ENCODE results near the gene ZNF831.

The ZNF831 gene

DNA sequence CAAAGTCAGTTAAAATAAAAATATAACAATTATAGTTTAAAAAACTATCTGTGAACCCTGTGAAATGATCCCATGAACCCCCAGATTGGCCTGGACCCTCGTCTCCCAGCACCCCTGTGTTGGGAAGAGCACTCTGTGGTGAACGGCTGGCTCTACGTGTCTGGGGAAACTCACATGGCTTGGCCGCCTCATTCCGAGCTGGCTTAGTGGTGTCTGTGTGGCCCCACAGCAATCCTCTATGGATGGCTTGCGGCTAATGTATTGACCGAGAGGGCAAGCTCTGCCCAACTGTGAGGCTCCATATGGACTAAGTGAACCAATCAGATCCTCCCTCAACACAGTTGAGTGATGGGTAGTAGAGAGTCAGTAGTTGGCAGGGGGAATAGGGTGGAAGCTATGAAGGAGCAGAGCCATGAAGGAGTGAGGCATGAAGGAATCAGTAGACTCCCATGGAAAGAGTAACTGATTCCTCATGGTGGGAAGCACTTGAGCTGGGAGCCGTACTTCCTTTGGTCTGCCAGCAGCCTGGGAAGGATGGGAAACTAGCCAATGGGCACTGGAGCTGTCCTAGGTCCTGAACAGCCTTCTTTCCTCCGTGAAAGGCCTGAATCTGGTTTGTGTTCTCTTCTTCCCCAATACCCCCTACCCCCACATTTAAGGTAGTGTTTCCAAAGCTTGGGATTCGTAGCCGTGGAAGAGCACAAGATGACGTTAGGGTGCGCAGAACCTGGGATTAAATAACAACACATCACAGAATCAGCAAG, 21.6 kb upstream of the ZNF831 start:
- no peak for DNase-seq (ENCODE audit: low spot score)

DNA sequence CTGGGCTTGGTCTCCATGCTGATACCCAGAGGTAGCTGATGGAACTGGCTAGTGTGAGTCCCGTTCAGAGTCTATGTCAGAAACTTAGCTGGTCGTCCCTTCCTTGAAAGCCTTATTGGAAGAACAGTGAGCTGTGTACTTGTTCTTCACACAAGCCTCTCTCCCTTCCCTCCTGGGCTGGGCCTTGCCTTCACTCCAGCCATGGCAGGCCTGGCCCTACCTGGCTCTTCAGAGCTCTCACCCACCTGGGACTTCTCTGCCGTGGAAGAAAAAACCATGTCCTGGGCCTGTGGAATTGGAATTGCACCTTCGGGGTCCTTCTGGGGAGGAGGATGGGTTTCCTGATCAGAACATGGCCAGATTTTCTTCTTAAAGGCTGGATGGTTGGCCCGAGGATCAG, 20.3 kb upstream of the ZNF831 start:
- no peak for DNase-seq (ENCODE audit: low spot score)

DNA sequence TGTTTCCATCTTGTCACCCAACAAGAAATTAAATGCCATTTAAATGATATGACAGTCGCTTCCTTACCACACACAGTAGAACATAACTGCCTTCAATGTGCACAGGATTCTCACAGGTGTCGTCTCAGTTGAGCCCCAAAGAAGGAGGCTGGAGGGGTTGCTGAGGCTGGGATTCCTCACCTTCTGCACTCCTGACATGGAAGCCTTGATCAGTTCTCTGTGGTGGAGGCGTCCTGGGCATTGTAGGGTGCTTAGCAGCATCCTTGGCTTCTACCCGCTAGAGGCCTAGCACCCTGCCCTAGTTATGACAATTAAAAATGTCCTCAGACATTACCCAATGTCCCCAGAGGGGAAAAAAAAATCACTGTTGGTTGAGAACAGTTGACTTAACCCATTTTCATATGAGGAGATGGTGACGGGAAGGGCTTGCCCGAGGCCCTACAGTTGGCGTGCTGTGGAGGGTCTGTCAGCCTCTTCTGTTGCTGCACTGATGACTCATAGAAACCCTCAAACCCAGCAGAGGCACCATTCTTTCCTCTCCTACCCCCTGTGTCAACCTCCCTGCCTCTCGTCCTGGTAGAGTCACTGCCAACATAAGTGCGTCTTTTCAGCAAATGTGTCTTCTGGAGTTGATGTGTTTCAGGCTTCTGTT, 19.3 kb upstream of the ZNF831 start:
- no peak for DNase-seq (ENCODE audit: low spot score)

DNA sequence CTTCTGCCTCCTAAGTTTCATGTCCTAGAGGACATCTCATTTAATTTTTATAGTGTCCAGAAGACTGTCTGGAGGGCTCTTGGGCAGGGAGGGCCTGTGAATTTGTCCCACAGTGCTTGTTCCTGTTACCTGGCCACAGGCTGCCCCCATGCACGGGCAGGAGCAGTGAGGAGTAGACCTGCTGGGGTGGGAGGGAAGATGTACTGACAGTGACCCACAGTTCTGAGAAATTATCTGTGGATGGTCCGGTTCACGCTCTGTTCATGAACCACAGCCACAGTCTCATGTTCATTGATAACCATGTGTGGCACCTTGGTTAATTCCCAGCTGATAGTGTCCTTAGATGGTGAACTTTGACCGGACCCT, 18.8 kb upstream of the ZNF831 start:
- no peak for DNase-seq (ENCODE audit: low spot score)

DNA sequence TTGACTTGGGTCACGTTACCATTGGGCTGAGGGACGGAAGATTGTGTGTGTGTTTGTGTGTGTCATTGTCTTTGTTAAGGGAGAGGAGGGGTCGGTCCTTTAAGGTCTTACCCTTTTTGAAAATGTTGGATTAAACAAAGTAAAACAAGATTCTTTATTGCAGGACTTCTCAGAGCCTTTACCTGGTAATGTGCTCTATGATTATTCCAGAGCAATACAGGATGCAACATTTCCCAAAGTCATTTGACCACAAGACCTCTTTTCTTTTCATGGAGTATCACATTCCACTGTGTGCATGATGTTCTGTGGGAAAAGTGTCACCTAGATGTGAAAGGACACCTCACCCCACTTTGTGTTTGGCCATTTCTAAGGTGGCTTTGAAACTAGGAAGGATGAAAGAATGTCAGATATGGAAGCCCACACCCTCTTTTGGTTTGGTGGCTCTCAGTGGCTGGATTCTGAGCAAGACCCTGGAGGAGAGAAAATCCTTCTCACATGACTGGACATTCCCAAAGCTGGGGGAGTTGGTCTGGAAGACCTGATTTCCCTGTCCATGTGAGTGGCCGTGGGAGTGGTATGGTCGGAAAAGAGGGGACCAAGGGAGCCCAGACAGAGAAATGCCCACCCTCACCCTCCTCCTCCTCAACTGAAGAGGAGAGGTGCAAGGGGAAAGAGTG, 18.2 kb upstream of the ZNF831 start:
- DNase-seq (ENCODE audit: low spot score), result no peak

DNA sequence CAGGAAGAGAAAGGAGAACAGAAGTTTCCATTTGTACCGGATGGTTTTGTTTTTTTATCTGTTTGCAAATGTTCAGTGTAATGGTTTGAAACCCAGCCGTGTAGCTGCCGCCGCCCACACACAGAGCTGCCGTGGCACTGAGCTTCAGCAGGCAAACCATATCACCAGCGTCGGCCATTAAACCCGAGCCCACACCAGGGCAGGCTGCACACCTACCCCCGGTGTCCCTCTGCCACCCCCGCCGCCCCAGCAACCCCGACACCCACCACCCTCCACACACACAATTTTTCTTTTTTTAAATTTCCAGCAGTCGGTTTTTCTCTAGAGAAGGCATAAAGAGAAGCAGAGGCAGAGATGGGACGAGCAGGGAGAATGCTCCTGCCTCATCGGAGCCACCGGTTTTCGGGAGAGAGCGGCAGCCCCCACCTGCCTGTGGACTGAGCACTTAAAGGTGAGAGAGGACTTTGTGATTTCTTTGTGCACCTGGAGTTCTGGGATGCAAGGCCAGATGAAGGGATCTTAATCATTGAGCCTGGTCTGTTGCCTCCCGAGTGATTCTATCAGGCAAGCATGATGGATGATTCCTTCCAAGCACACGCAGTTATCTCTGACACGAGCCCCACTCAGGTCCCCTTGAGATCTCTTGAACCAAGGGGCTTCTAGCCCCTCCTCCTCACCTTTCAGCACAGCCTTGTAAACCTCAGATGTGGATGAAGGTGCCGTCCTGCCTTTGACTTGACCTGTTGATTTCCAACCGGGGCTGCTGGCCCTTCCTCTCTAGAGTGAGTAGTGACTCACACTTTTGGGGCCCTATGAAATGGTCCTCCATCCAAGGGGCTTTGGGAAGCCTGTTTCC, 17.5 kb upstream of the ZNF831 start:
- DNase-seq (ENCODE audit: low spot score), result no peak

DNA sequence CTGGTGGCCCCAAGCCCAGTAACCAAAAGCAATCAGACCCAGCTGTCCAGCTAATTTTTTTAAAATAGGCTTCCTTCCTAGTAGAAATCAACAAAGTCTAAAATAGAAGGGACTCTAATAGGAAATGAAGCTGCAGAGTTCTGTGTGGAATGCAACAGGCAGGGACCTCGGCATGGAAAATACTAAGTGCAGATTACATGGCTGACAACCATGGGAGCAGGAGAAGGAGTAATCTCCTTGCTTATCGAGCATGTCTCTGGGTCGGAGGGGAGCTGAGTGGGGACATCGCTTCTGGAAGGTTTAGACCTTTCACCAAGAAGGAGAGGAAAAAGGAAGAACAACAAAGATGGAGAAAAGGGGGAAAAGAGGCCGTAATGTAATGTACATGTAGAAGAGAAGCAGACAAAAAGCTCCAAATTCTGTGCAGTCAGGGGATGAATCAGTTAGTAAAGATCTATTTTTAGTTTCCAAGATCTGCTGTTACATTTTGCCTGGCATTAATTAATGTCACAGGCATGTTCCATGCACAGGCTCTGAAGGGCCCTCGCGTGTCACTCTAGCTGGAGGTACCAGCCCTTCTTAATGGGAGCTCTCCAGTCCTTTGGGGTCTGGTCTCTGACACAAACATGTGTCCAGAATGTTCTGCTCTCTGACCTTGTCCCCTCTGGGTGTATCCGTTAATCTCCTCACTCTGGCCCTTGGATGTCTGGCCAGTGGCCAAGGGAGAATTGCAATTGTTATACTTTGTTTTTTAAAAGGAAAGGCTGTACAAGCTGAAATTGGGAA, 16.6 kb upstream of the ZNF831 start:
- DNase-seq (ENCODE audit: low spot score), result no peak

DNA sequence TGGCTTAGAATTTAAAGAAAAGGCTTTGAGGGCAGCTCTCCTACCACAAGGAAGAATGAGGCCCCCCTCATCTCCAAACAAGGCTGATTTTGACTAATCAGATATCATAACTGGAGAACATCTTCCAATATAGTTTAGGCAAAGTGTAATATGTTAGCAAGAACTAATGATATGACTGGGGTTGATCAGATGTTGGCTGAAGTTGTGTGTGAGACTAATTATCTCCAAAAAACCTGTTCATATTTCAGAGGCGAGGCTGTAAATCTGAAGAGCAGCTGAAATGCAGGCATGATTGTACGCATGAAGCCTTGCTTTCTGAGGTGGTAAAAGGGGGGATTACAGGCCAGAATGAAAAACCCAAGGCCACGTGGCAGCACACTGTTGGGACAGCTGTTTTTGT, 16.0 kb upstream of the ZNF831 start:
- no peak for DNase-seq (ENCODE audit: low spot score)

DNA sequence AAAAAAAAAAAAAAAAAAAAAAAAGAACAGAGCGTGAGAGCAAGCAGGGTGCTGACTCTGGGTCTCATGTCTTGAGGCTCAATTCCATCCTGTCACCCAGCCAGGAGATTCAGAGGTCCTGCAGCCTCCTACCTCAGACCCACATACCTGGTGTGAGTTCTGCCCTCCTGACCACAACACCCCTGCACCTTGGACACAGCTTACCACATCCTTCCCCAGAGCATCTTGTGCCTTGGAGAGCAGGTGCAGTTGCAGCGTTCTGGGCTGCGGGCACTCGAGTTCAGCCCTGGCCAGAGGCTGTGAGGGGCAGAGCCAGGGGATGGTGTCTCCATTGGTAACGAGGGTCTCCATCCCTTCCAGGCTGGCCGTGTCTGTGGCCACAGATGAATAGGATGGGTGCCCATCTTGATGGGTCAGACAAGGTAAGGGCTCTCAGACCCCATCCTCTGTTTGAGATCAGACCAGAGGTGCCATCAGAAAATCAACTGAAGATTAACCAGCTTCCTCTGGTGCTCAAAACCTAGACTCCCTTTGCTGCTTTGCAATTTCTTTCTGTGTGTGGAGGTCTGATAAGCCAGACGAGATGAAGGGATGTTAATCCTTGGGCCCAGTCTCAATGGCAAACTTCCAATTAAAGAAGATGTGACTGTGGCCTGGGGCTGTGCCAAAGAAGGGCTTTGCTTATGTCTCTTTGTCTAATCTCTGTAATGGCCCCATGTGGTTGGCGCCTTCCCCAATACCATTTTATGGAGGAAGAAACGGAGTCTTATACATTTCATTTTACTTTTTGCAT, 14.7 kb upstream of the ZNF831 start:
- DNase-seq (ENCODE audit: low spot score), result no peak

DNA sequence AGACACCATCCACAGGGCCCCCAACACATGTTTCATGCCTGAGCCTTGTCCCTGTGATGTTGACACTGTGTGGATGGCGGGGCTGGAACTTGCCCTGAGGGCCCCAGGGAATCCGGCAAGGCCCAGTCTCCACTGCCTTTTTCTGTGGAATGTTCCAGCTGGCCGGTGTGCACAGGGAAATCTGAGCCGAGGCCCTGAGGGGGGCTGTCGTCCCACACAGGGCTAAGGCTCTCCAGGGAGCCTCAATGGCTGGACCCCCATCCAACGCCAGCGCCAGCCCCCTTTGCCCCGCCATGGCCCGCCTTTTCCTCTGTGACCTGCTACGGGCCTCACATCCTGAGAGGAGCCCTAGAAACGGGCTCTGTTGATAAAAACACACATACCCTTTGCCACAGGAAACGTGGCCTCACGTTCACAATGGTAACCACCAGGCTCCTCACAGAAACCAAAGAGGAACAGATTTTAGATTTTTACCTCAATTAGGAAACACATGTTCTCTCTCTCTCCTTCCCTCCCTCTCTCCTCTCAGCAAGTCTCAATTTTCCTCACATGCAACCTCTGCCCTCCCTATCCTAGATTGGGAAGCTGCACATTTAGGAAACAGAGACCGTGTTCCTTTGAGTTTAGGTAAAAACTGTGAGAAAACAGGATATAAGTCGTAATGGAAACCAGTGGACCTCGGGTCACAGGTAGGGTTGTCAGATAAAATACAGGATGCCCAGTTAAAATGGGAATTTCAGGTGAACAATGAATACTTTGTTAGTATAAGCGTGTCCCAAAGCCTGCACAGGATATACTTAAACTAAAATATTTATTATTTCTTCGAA, 13.7 kb upstream of the ZNF831 start:
- DNase-seq (ENCODE audit: low spot score), result no peak

DNA sequence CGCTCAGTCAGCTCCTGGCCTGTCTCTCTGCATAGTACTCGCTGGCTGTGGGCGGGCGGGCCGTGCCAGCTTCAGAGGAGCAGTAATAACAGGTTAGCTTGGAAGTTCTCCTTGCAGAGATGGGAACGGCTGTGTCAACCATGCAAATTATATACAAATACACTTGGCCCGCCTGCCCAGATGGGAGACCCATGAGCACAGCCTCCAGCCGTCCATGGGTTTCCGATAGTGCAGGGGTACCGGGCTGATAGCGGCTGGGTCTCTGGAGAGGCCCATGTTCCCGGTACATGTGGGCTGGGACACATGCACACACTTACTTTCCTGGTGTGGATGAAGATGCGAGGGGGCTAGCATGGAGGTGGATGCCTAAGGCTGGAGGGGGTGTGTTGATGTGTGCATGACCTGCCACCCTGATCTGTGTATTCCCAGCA, 12.8 kb upstream of the ZNF831 start:
- no peak for DNase-seq (ENCODE audit: low spot score)

DNA sequence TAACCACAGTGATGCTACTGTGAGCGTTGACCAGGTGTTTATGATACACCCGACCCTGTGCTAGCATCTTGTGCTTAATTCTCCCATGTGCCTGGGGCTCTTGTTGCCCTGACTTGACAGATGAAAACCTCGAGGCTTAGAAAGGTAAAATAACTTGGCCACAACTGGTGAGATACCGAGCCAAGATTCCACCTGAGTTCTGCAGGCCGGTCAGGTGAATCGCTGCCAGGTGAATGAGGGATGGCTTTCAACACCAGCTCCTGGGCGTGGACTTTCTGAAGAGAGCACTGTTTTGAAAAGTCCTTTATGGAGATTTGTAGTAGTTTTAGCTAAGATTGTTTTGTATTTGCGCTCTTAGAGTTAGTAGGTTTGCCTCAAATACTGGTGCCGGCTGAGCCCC, 12.2 kb upstream of the ZNF831 start:
- DNase-seq (ENCODE audit: low spot score), result no peak

DNA sequence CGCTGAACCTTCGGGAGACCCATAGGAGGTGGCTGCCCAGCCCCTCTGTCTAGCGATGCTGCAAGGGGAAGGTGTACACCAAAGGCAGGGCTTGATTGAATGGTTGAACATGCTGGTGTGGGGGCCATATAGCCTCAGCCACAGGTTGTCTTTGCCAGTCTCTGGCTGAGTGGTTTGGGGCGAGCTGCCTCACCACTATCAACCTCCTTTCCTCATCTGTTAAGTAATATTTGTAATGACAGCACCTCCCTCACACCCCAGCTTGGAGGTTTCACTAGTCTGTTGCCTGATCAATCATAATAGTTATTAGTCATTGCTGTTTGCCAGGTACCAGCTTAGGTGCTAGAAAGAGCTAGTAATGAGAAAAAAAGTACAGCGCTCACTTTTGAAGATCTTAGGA, 11.8 kb upstream of the ZNF831 start:
- DNase-seq (ENCODE audit: low spot score), result no peak

DNA sequence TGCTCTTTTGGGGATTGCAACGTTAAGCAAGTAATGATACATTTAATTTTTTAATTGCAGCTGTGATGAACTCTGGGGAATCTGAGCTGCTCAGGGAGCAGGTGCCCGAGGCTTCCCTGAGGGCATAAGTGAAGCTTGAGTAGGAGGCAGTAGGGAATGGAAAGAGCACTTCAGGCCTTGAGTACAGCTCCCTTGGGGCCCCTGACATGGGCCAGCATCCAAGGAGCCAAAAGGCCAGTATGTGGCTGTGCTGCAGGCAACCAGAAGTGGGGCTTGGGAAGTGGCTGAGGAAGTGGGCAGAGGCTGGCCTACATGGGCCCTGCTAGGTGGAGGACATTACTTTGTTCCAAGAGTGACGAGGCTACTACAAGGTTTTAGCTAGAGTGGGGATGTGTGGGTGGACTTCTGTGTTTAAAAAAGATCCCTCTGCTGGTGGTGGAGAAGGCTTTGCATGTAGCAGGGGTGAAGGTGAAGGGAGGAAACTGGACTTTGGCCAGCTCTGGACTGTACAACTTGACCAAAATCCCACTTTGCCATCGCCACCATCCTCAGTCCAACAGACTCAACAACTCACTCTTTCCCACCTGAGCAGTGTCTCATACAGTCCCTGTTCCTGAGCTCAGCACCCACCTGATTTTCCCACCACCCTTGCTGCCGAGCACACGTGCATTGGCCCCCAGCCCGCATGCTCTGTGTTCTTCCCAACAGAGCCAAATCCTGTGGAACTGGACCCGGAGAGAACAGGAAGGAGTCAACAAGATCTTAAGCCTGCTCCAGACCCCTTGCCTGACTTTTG, 10.9 kb upstream of the ZNF831 start:
- DNase-seq (ENCODE audit: low spot score), result no peak

DNA sequence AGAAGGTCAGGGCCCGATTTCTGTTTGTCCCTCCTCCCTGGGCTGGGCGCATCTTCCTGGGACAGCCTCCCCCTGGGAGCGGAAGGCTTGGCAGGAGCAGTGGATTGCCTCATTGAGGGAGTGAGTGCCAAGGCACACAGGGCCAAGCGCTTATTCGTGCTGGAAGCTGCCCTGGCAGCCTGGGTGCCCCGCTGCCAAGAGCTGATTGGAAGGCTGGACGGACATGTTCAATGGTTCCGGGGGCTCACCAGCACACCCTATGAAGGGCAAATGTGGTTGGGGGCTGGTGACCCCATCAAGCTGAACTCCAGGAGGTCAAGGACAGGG, 10.3 kb upstream of the ZNF831 start:
- DNase-seq (ENCODE audit: low spot score), result no peak

DNA sequence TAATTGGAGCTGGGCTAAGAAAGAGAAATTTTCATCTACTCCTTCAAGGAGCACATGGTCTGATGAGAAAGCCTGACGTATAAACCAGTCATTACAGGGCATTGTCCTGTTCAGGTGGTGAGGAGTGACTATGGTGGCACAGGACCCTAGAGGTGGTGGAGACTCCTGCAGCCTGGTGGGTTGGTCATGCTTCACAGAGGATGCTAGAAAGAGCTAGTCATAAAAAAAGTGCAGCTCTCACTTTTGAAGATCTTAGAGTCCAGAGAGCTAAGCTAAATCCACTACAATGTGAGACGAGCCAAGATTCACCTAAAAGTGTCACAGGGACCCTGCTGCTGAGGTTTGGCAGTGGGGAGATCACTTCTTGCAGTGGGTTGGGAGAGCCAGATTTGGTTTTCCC, 9.8 kb upstream of the ZNF831 start:
- DNase-seq (ENCODE audit: low spot score), result no peak

DNA sequence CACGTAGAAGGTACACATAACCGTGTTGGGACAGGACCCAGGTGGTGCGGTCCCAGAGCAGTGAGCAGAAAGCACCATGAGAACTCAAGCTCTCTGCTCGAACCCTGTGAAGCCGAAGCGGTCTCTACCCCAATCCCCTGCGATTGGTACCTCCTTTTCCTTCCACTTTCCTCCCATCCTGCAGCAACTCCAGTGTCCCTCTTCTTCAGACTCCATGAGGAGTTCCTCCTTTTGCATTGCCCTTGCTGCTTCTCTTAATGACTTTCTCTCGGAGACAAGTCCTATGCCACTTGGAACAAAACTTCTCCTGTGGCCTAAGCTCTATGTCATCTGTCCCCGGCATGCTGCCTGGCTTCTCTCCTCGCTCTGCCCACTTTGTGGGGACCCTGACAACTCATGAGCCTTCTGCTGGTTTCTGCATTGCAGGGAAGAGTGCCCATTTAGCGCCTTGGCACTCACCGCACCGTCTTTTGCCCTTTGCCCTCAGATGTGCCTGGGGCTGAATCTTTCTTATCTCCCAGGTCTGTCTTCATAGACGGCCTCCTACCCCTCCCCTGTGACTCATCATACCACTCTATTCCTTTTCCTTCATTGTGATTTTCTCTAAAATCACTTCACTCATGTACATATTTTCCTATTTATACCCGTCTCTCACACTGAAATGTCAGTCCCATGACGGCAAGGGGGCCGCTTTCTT, 9.2 kb upstream of the ZNF831 start:
- DNase-seq (ENCODE audit: low spot score), result no peak

DNA sequence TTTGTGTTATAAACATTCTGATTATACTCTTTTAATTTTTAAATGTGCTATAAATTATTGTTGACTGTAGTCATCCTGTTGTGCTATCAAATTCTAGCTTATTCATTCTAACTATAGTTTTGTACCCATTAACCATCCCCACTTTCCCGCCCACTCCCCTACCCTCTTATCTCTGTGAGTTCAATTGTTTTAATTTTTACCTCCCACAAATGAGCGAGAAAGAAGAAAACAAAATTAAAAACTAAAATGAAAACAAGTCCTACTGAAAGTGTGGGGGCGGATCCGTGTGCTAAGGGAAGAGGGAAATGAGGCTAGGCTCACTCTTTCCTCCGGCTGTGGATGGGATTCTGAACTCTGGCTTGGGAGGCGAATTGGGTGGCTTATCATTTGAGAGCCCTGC, 6.6 kb upstream of the ZNF831 start:
- no peak for DNase-seq (ENCODE audit: low spot score)

DNA sequence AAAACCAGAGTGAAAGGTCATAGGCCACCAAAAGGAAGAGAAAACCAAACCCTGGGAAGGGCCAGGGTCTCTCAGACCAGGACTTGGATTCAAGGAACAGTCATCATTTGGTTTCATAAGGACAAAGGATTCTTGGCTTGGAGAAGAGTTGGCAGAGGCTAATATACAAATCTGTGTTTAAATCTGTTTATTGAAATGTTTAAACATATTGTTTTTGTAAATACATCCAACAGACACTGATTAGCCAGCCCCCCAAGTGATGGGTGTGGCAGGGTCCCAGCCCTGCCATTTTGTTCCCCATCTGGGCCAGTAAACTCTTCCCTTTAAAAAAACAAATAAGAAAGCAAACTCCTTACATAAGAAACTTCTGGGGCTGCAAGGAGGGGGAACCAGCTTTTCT, 6.1 kb upstream of the ZNF831 start:
- no peak for DNase-seq (ENCODE audit: low spot score)

All from AG08395 (cell line).